ENCODE results near the gene RBBP5. TPM values are rescaled to one million over a fixed set of nuclear protein-coding genes. Genes with fewer than 3 reads are reported as not detected.

The RBBP5 gene
- polyA plus RNA-seq, 1 donor from 2014 or later = 24.2 TPM

- no peak overlapping the region for H3K9ac ChIP-seq (ENCODE audit: low read length)
- no peaks in the 10 kb centered on the region for H3K27me3 ChIP-seq (ENCODE audit: insufficient read depth, low read depth, low read length)
- H3K36me3 ChIP-seq (ENCODE audit: insufficient read depth, low read length) = peaks cover 7% of the 10 kb centered on the region
- H3K9me3 ChIP-seq (ENCODE audit: low read length) = no peaks in the 10 kb centered on the region
- no peak overlapping the region for H3K4me2 ChIP-seq (ENCODE audit: low read length)
- no peaks in the 10 kb centered on the region for H4K20me1 ChIP-seq (ENCODE audit: insufficient read depth)
- H3K79me2 ChIP-seq (replicated peaks; ENCODE audit: insufficient read depth, low read length) = no peaks in the 10 kb centered on the region
- H3K27ac ChIP-seq (ENCODE audit: low read length) = peak overlapping the region; percentile 18
- H3K4me3 ChIP-seq (ENCODE audit: low read length) = no peak overlapping the region
- no peak overlapping the region for H2AFZ ChIP-seq (ENCODE audit: low read depth, low read length)
- no peaks in the 10 kb centered on the region for H3F3A ChIP-seq (ENCODE audit: insufficient read depth, low read length, poor library complexity, severe bottlenecking)
- TF ChIP-seq RAD21 (conservative IDR thresholded peaks at IDR 0.05) (no peak), MXI1 (conservative IDR thresholded peaks at IDR 0.05; ENCODE audit: poor library complexity, severe bottlenecking) (no peak)
- H3K9me2 ChIP-seq (ENCODE audit: insufficient read depth, low read length) = no peaks in the 10 kb centered on the region
Measured at GRCh38 chr1:205082431-205082830, 39.3 kb downstream of the RBBP5 start.

GRCh38 chr1:205077934-205078311, 43.9 kb downstream of the RBBP5 start:
- H3K27me3 ChIP-seq (ENCODE audit: insufficient read depth, low read depth, low read length) = no peaks in the 10 kb centered on the region
- no peak overlapping the region for H3K4me2 ChIP-seq (ENCODE audit: low read length)
- no peak overlapping the region for H3K4me3 ChIP-seq (ENCODE audit: low read length)
- no peaks in the 10 kb centered on the region for H3K9me2 ChIP-seq (ENCODE audit: insufficient read depth, low read length)
- H3K9me3 ChIP-seq (ENCODE audit: low read length) = no peaks in the 10 kb centered on the region
- H3K9ac ChIP-seq (ENCODE audit: low read length) = no peak overlapping the region
- H4K20me1 ChIP-seq (ENCODE audit: insufficient read depth) = no peaks in the 10 kb centered on the region
- no peaks in the 10 kb centered on the region for H3K79me2 ChIP-seq (replicated peaks; ENCODE audit: insufficient read depth, low read length)
- H2AFZ ChIP-seq (ENCODE audit: low read depth, low read length) = no peak overlapping the region
- TF ChIP-seq CTCF (IDR thresholded peaks at IDR 0.05; ENCODE audit: poor library complexity, severe bottlenecking) = no peak
- TF ChIP-seq MXI1 (conservative IDR thresholded peaks at IDR 0.05; ENCODE audit: poor library complexity, severe bottlenecking) = no peak
- TF ChIP-seq REST (IDR thresholded peaks at IDR 0.05; ENCODE audit: borderline replicate concordance) = no peak
- no peak for TF ChIP-seq RAD21 (conservative IDR thresholded peaks at IDR 0.05)
- TF ChIP-seq SMC3 (conservative IDR thresholded peaks at IDR 0.05; ENCODE audit: poor library complexity) = no peak
- TF ChIP-seq EZH2 (IDR thresholded peaks at IDR 0.05; ENCODE audit: borderline replicate concordance, insufficient read depth, low read length, poor library complexity, severe bottlenecking) = no peak
- no peak for TF ChIP-seq POLR2AphosphoS5 (IDR thresholded peaks at IDR 0.05)
- TF ChIP-seq EP300 (conservative IDR thresholded peaks at IDR 0.05; ENCODE audit: poor library complexity, severe bottlenecking) = no peak
- no peak for TF ChIP-seq TAF1 (IDR thresholded peaks at IDR 0.05; ENCODE audit: low read depth)
- no peaks in the 10 kb centered on the region for H3K36me3 ChIP-seq (ENCODE audit: insufficient read depth, low read length)
- H3K27ac ChIP-seq (ENCODE audit: low read length) = no peak overlapping the region
- no peaks in the 10 kb centered on the region for H3F3A ChIP-seq (ENCODE audit: insufficient read depth, low read length, poor library complexity, severe bottlenecking)

All from neural cell (in vitro differentiated cells).